Mesendoderm (in vitro differentiated cells): ENCODE measurements around the gene ERG.

ENCODE experiments used
- DNase-seq: peaks from one replicate; pipeline ENCODE4 v3.0.0; 2013
- H2AK5ac ChIP-seq: 2 replicates; pipeline ENCODE4 v1.6.1; 2013; ENCODE audit warnings: low read length, inconsistent platforms
- H2BK120ac ChIP-seq: 2 replicates; pipeline ENCODE4 v1.6.1; 2013; ENCODE audit warnings: low read depth, mild to moderate bottlenecking, low read length, moderate library complexity, mixed read lengths
- H2BK15ac ChIP-seq: replicated peaks from 2 replicates; pipeline ENCODE4 v1.6.1; 2013; ENCODE audit warnings: low read depth, mild to moderate bottlenecking, moderate library complexity
- H2BK5ac ChIP-seq: 2 replicates; pipeline ENCODE4 v1.6.1; 2013; ENCODE audit warnings: low read length, inconsistent platforms
- H3K18ac ChIP-seq: 2 replicates; pipeline ENCODE4 v1.6.1; 2013; ENCODE audit warnings: mild to moderate bottlenecking, low read length, mixed read lengths
- H3K23ac ChIP-seq: one replicate; pipeline ENCODE4 v1.6.1; 2013; ENCODE audit warnings: low read length
- H3K27ac ChIP-seq: 2 replicates; pipeline ENCODE4 v1.5.1; 2013; ENCODE audit warnings: low read depth, mild to moderate bottlenecking, inconsistent platforms, low read length, moderate library complexity
- H3K27me3 ChIP-seq: 2 replicates; pipeline ENCODE4 v1.6.1; 2013; ENCODE audit warnings: low read length, control low read depth, mild to moderate bottlenecking, inconsistent platforms; ENCODE audit not compliant: insufficient read depth, poor library complexity
- H3K36me3 ChIP-seq: 2 replicates; pipeline ENCODE4 v1.6.1; 2013; ENCODE audit warnings: low read length, inconsistent platforms; ENCODE audit not compliant: control insufficient read depth, insufficient read depth
- H3K4ac ChIP-seq: one replicate; pipeline ENCODE4 v1.6.1; 2013; ENCODE audit warnings: low read depth, mild to moderate bottlenecking, low read length, moderate library complexity
- H3K4me1 ChIP-seq: 2 replicates; pipeline ENCODE4 v1.6.1; 2013; ENCODE audit warnings: low read depth, low read length, inconsistent platforms; ENCODE audit not compliant: control insufficient read depth
- H3K4me2 ChIP-seq: 2 replicates; pipeline ENCODE4 v1.6.1; 2013; ENCODE audit warnings: low read length
- H3K4me3 ChIP-seq: 2 replicates; pipeline ENCODE4 v1.5.1; 2013; ENCODE audit warnings: mild to moderate bottlenecking, low read length
- H3K56ac ChIP-seq: one replicate; pipeline ENCODE4 v1.6.1; 2013; ENCODE audit warnings: low read length
- H3K79me1 ChIP-seq: 2 replicates; pipeline ENCODE4 v1.6.1; 2013; ENCODE audit warnings: low read length, inconsistent platforms
- H3K79me2 ChIP-seq: 2 replicates; pipeline ENCODE4 v1.6.1; 2013; ENCODE audit warnings: mild to moderate bottlenecking, low read length; ENCODE audit not compliant: control insufficient read depth, insufficient read depth
- H3K9ac ChIP-seq: 2 replicates; pipeline ENCODE4 v1.6.1; 2013; ENCODE audit warnings: low read length, inconsistent platforms
- H4K5ac ChIP-seq: one replicate; pipeline ENCODE4 v1.6.1; 2013; ENCODE audit warnings: low read length
- H4K8ac ChIP-seq: one replicate; pipeline ENCODE4 v1.6.1; 2013; ENCODE audit warnings: low read depth, mild to moderate bottlenecking, control low read depth, low read length, moderate library complexity
- WGBS: extraction: QIAGEN DNeasy Blood & Tissue Kit; methylation state at CpG from one replicate; pipeline ENCODE4 v1.1.7; 2013; ENCODE audit warnings: low lambda C conversion rate, missing lambda C conversion rate; ENCODE audit not compliant: insufficient coverage; ENCODE audit errors: extremely low coverage; 5-methylcytosine and 5-hydroxymethylcytosine counted together

Gene ERG

GRCh38 chr21:38343691-38344090 is 154.6 kb downstream of the ERG start:
- no peaks in the 10 kb centered on the region for H3K27me3 ChIP-seq
- no peak overlapping the region for H2AK5ac ChIP-seq
- no CpG with 5 or more reads among the region's 6 CpGs for WGBS
- no peak overlapping the region for H3K4ac ChIP-seq
- no peak overlapping the region for H2BK15ac ChIP-seq
- H3K23ac ChIP-seq = no peak overlapping the region
- DNase-seq = no peak
- no peaks in the 10 kb centered on the region for H3K36me3 ChIP-seq
- no peaks in the 10 kb centered on the region for H3K79me1 ChIP-seq
- H3K18ac ChIP-seq = no peak overlapping the region
- H3K79me2 ChIP-seq = no peaks in the 10 kb centered on the region
- H3K9ac ChIP-seq = no peak overlapping the region
- H3K4me3 ChIP-seq = no peak overlapping the region
- no peak overlapping the region for H3K4me2 ChIP-seq
- no peak overlapping the region for H3K27ac ChIP-seq
- H4K8ac ChIP-seq = no peak overlapping the region
- no peak overlapping the region for H4K5ac ChIP-seq
- H3K4me1 ChIP-seq = no peaks in the 10 kb centered on the region
- no peak overlapping the region for H2BK120ac ChIP-seq
- no peak overlapping the region for H2BK5ac ChIP-seq
- no peak overlapping the region for H3K56ac ChIP-seq

GRCh38 chr21:38342739-38343138 is 155.5 kb downstream of the ERG start:
- Histone ChIP-seq H3K23ac (no peak overlapping the region), H3K4me1 (no peaks in the 10 kb centered on the region), H3K27ac (no peak overlapping the region), H3K4me2 (no peak overlapping the region), H3K18ac (no peak overlapping the region), H3K9ac (no peak overlapping the region), H3K56ac (no peak overlapping the region), H4K8ac (no peak overlapping the region), H2BK120ac (no peak overlapping the region), H3K36me3 (no peaks in the 10 kb centered on the region), H3K79me2 (no peaks in the 10 kb centered on the region), H2BK5ac (no peak overlapping the region), H2BK15ac (no peak overlapping the region), H3K4ac (no peak overlapping the region), H3K79me1 (no peaks in the 10 kb centered on the region), H3K4me3 (no peak overlapping the region), H2AK5ac (no peak overlapping the region), H4K5ac (no peak overlapping the region), H3K27me3 (no peaks in the 10 kb centered on the region)
- no peak for DNase-seq
- no CpG with 5 or more reads among the region's 1 CpG for WGBS

GRCh38 chr21:38341546-38342012 is 156.7 kb downstream of the ERG start:
- DNase-seq = no peak
- Histone ChIP-seq H3K79me1 (no peaks in the 10 kb centered on the region), H4K5ac (no peak overlapping the region), H3K4me1 (no peaks in the 10 kb centered on the region), H3K4me2 (no peak overlapping the region), H3K79me2 (no peaks in the 10 kb centered on the region), H2AK5ac (no peak overlapping the region), H2BK15ac (no peak overlapping the region), H3K56ac (no peak overlapping the region), H3K4ac (no peak overlapping the region), H3K27ac (no peak overlapping the region), H3K27me3 (no peaks in the 10 kb centered on the region), H2BK5ac (no peak overlapping the region), H3K36me3 (no peaks in the 10 kb centered on the region), H3K4me3 (no peak overlapping the region), H3K23ac (no peak overlapping the region), H2BK120ac (no peak overlapping the region), H4K8ac (no peak overlapping the region), H3K18ac (no peak overlapping the region), H3K9ac (no peak overlapping the region)
- no CpG with 5 or more reads among the region's 5 CpGs for WGBS

- H2BK120ac ChIP-seq = no peak overlapping the region
- no peak overlapping the region for H4K5ac ChIP-seq
- no peaks in the 10 kb centered on the region for H3K79me1 ChIP-seq
- H3K4ac ChIP-seq = no peak overlapping the region
- H3K4me1 ChIP-seq = no peaks in the 10 kb centered on the region
- no peak overlapping the region for H3K4me2 ChIP-seq
- DNase-seq = no peak
- no peak overlapping the region for H3K18ac ChIP-seq
- H3K4me3 ChIP-seq = no peak overlapping the region
- H4K8ac ChIP-seq = no peak overlapping the region
- no peak overlapping the region for H2BK5ac ChIP-seq
- WGBS = no CpG with 5 or more reads among the region's 4 CpGs
- H2BK15ac ChIP-seq = no peak overlapping the region
- no peak overlapping the region for H3K56ac ChIP-seq
- no peak overlapping the region for H3K9ac ChIP-seq
- no peaks in the 10 kb centered on the region for H3K36me3 ChIP-seq
- no peak overlapping the region for H2AK5ac ChIP-seq
- H3K27ac ChIP-seq = no peak overlapping the region
- H3K23ac ChIP-seq = no peak overlapping the region
- no peaks in the 10 kb centered on the region for H3K27me3 ChIP-seq
- H3K79me2 ChIP-seq = no peaks in the 10 kb centered on the region
These were observed 158.1 kb downstream of the ERG start for GRCh38 chr21:38340131-38340530.

GRCh38 chr21:38337793-38338192 is 160.5 kb downstream of the ERG start:
- no peaks in the 10 kb centered on the region for H3K79me1 ChIP-seq
- DNase-seq = no peak
- H3K79me2 ChIP-seq = no peaks in the 10 kb centered on the region
- no CpG with 5 or more reads among the region's 5 CpGs for WGBS
- H3K9ac ChIP-seq = no peak overlapping the region
- H3K27ac ChIP-seq = no peak overlapping the region
- no peak overlapping the region for H3K18ac ChIP-seq
- H4K5ac ChIP-seq = no peak overlapping the region
- H2BK120ac ChIP-seq = no peak overlapping the region
- H2BK15ac ChIP-seq = no peak overlapping the region
- H3K23ac ChIP-seq = no peak overlapping the region
- H4K8ac ChIP-seq = no peak overlapping the region
- no peak overlapping the region for H3K4me3 ChIP-seq
- no peak overlapping the region for H3K4ac ChIP-seq
- no peak overlapping the region for H2BK5ac ChIP-seq
- H3K4me2 ChIP-seq = no peak overlapping the region
- no peaks in the 10 kb centered on the region for H3K36me3 ChIP-seq
- H3K56ac ChIP-seq = no peak overlapping the region
- H2AK5ac ChIP-seq = no peak overlapping the region
- no peaks in the 10 kb centered on the region for H3K27me3 ChIP-seq
- H3K4me1 ChIP-seq = no peaks in the 10 kb centered on the region

- H3K79me2 ChIP-seq = no peaks in the 10 kb centered on the region
- H2BK120ac ChIP-seq = no peak overlapping the region
- H3K9ac ChIP-seq = no peak overlapping the region
- no peak overlapping the region for H3K56ac ChIP-seq
- no peak overlapping the region for H2BK5ac ChIP-seq
- no peak overlapping the region for H3K4me2 ChIP-seq
- H2AK5ac ChIP-seq = no peak overlapping the region
- H3K27ac ChIP-seq = no peak overlapping the region
- no peaks in the 10 kb centered on the region for H3K36me3 ChIP-seq
- no peaks in the 10 kb centered on the region for H3K27me3 ChIP-seq
- H3K23ac ChIP-seq = no peak overlapping the region
- H3K4me1 ChIP-seq = no peaks in the 10 kb centered on the region
- no peak overlapping the region for H4K5ac ChIP-seq
- H3K4ac ChIP-seq = no peak overlapping the region
- H4K8ac ChIP-seq = no peak overlapping the region
- no peak overlapping the region for H3K18ac ChIP-seq
- no peak overlapping the region for H2BK15ac ChIP-seq
- no peak overlapping the region for H3K4me3 ChIP-seq
- no CpG with 5 or more reads among the region's 8 CpGs for WGBS
- no peaks in the 10 kb centered on the region for H3K79me1 ChIP-seq
- DNase-seq = no peak
These were observed 163.4 kb downstream of the ERG start for GRCh38 chr21:38334866-38335265.
